GM18858 (cell line): ENCODE measurements around the gene EXOC2.

ENCODE experiments used
- ATAC-seq: cut with Tn5 transposase; IDR thresholded peaks from one replicate; pipeline ENCODE4 v1.9.1; 2021; ENCODE audit not compliant: unreplicated experiment

The EXOC2 gene

GRCh38 chr6:692858-693722 lies at the start of gene EXOC2:
Gene EXOC2, minus strand, starts transcription at chr6:693139. Its CDS starts 55,321 bp downstream, at chr6:637818.
- peak; percentile 71 for ATAC-seq

GRCh38 chr6:741410-742339 lies 48.7 kb upstream of the EXOC2 start:
- ATAC-seq, result no peak

GRCh38 chr6:736657-737446 lies 43.9 kb upstream of the EXOC2 start:
- no peak for ATAC-seq

GRCh38 chr6:733431-734219 lies 40.7 kb upstream of the EXOC2 start:
- no peak for ATAC-seq

- ATAC-seq, result no peak
Observed at GRCh38 chr6:731924-732323, 39.0 kb upstream of the EXOC2 start.

GRCh38 chr6:729606-730320 lies 36.8 kb upstream of the EXOC2 start:
- no peak for ATAC-seq

GRCh38 chr6:727856-728255 lies 34.9 kb upstream of the EXOC2 start:
- ATAC-seq, result no peak

GRCh38 chr6:723540-723939 lies 30.6 kb upstream of the EXOC2 start:
- no peak for ATAC-seq

GRCh38 chr6:722608-723007 lies 29.7 kb upstream of the EXOC2 start:
- ATAC-seq, result no peak

- no peak for ATAC-seq
Observed at GRCh38 chr6:722077-722524, 29.2 kb upstream of the EXOC2 start.

- ATAC-seq, result no peak
Observed at GRCh38 chr6:718345-718744, 25.4 kb upstream of the EXOC2 start.

- no peak for ATAC-seq
Observed at GRCh38 chr6:717135-717534, 24.2 kb upstream of the EXOC2 start.

GRCh38 chr6:715709-716491 lies 23.0 kb upstream of the EXOC2 start:
- ATAC-seq, result no peak

- ATAC-seq, result no peak
Observed at GRCh38 chr6:714100-714499, 21.2 kb upstream of the EXOC2 start.

GRCh38 chr6:713351-713750 lies 20.4 kb upstream of the EXOC2 start:
- no peak for ATAC-seq

GRCh38 chr6:712805-713204 lies 19.9 kb upstream of the EXOC2 start:
- ATAC-seq, result no peak

GRCh38 chr6:711925-712324 lies 19.0 kb upstream of the EXOC2 start:
- no peak for ATAC-seq

GRCh38 chr6:710601-711571 lies 17.9 kb upstream of the EXOC2 start:
- peak; percentile 75 for ATAC-seq
